Activated CD4-positive, alpha-beta T cell treated with anti-CD3 and anti-CD28 coated beads, Interleukin-2, amount 10 ng/mL, durations not matched to agents 24 days and 14 days (primary cell): ENCODE measurements around the gene PPP1R17. TPM values are rescaled to one million over a fixed set of nuclear protein-coding genes. Genes with fewer than 3 reads are reported as not detected.

Source experiments
- DNase-seq: peaks from one replicate; pipeline ENCODE4 v3.0.0; 2022
- H3K27ac Mint-ChIP-seq: one replicate; pipeline ENCODE4 v1.8.0; 2022; ENCODE audit warnings: mild to moderate bottlenecking, mixed read lengths
- H3K27me3 Mint-ChIP-seq: one replicate; pipeline ENCODE4 v1.8.0; 2022; ENCODE audit warnings: mixed read lengths
- H3K36me3 Mint-ChIP-seq: one replicate; pipeline ENCODE4 v1.8.0; 2022; ENCODE audit warnings: low read depth, mild to moderate bottlenecking, mixed read lengths
- H3K4me1 Mint-ChIP-seq: one replicate; pipeline ENCODE4 v1.8.0; 2021; ENCODE audit warnings: mixed read lengths
- H3K4me3 Mint-ChIP-seq: one replicate; pipeline ENCODE4 v1.8.0; 2022; ENCODE audit warnings: mild to moderate bottlenecking, moderate library complexity, mixed read lengths
- H3K9me3 Mint-ChIP-seq: one replicate; pipeline ENCODE4 v1.8.0; 2021; ENCODE audit warnings: mixed read lengths
- intact Hi-C: fragments of 100-400 bp; cut with micrococcal nuclease; formaldehyde crosslinking; loops from one replicate; pipeline ENCODE4 v1.15.1; 2023
- total RNA-seq: library from RNA; stranded (reverse); gene quantifications from 2 replicates; pipeline ENCODE4 v1.2.3, GENCODE V29; 2022

Gene PPP1R17
- total RNA-seq, 1 donor from 2014 or later = not detected

DNA sequence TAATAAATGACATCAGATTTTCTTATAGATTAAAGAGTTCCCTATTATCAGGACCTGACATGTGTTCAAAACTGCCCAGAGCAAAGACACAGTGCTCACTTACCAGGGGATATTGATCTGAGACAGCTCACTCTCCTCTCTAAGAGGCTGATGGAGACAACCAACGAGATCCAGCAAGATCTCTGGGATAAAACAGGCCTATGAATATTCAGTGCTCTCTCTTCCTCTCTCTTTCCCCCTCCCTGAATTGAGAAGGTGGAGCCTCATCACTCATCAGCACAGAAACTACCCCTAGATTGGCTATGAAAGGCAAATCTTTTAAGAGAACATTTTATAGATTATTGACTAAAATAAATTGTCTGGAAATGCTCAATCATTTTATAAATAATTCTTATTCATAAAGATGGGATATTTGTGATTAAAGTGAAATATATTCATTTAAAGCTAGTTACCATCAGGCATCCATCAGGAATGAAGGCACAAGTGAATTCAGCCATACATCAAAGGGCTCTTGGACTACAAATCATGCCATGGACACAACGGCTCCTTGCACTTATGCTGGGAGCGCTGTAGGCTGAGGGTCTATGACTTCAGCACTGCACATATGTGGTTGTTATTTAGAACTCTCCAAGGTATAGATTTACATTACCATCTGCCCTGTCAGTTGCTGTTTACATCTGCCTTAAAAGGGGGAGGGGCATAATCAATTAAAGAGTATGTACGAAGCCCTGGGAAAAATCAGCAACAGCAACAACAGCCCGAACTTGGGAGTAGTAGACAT is 3.4 kb upstream of the PPP1R17 start:
- Mint-ChIP-seq H3K36me3 (no peaks in the 10 kb centered on the region), H3K4me1 (no peaks in the 10 kb centered on the region), H3K27ac (no peak overlapping the region), H3K9me3 (no peaks in the 10 kb centered on the region), H3K27me3 (no peaks in the 10 kb centered on the region), H3K4me3 (no peak overlapping the region)
- no peak for DNase-seq
- intact Hi-C loops = no loop called here

DNA sequence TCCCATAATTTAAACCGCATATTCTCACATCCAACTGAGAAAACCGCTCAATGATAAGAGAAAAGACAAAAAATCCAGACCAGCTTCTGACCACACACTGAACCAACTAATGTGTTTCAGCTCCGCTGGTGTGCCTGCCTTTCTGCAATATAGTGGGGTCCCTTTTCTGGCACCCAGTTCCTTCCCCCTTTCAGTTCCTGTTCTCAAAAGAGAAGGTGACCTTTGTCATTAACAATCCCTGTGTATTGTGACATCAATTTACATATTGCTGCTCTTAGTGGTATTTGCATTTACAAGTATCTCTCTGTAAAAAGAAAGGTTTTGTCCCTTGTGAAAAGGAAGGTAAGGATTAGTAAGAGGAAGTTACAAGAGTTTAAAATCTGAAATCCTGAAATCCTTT is 1.4 kb downstream of the PPP1R17 start:
- Mint-ChIP-seq H3K27me3 (no peaks in the 10 kb centered on the region), H3K27ac (no peak overlapping the region), H3K4me1 (no peaks in the 10 kb centered on the region), H3K36me3 (no peaks in the 10 kb centered on the region), H3K4me3 (no peak overlapping the region), H3K9me3 (no peaks in the 10 kb centered on the region)
- intact Hi-C loops = no loop called here
- DNase-seq = no peak

DNA sequence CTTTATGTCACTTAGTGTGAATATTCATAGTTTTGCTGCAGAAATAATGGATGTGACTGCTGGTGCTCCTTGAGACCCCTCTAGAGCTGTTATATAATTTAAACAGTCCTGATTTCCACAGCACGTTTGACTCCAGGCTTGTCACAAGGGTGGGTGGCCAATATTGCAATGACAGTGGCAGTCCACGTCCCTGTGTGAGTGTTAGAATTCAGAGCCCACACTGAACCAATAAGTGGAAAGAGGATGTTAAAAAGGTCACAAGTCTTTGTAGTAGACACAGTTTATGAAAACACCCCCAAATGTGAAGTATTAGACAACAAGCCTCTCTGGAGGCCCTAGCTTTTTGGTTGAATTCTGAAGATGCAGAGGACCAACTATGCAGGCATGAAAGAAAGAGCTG is 2.0 kb downstream of the PPP1R17 start:
- intact Hi-C loops = no loop called here
- no peak for DNase-seq
- Mint-ChIP-seq H3K4me1 (no peaks in the 10 kb centered on the region), H3K9me3 (no peaks in the 10 kb centered on the region), H3K4me3 (no peak overlapping the region), H3K27ac (no peak overlapping the region), H3K36me3 (no peaks in the 10 kb centered on the region), H3K27me3 (no peaks in the 10 kb centered on the region)

DNA sequence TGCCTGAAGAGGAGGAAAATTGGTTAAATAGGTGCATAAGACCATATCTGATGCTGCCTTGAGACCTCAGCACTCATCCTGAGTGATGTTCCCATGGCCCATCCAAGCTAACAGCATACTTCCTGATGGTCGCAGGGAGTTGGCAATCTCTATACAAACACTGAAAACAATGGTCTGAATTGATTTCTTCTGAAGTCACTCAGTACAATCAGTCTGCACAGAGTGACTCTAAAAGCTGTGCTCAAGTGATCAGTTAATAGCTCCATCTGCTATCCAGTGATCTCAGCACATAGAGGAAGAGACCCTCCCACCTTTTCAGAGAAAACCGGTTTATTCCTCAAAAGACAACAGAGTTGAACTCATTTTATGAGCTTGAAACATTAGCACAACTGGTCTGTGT is 3.9 kb downstream of the PPP1R17 start:
- Mint-ChIP-seq H3K4me3 (no peak overlapping the region), H3K9me3 (no peaks in the 10 kb centered on the region), H3K27me3 (no peaks in the 10 kb centered on the region), H3K36me3 (no peaks in the 10 kb centered on the region), H3K27ac (no peak overlapping the region), H3K4me1 (no peaks in the 10 kb centered on the region)
- DNase-seq = no peak
- intact Hi-C loops = no loop called here

DNA sequence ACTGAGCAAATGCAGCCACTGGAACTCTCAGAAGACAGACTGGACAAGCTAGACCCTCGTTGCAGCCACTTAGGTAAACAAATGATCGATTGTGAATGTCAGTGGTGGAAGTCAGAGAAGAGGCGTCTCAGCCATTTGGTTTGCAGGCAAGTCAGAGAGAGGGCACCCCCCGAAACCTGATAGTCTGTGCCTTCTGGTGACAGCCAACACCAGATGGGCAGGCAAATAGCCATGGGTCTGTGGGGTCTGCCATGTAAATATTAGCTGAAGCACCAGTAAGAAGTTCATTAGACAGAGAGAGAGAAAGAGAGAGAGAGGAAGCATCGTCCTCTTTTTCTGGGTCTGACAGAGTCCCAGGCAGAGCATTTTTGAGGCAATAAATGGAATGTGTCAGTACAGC is 5.4 kb downstream of the PPP1R17 start:
- intact Hi-C loops = no loop called here

DNA sequence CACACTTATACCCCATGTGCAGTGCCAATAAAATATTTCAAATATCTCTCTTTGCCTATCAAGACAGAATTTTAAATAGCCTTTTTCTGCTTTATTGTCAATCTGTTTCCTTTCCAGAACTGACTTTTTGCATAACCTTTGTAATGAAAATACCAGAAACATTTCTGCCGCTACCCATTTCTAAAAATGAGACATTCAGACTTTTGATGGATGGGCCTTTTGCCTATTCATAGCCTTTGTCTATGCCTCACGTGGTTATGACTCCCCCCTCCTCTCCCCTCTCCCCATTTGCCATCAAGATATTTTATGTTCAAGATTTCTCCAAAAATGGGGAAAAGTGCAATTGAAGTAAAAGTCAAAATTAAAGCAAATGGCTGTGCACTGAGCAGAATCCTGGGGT is 5.9 kb downstream of the PPP1R17 start:
- H3K27ac Mint-ChIP-seq = no peak overlapping the region
- H3K4me1 Mint-ChIP-seq = no peaks in the 10 kb centered on the region
- H3K36me3 Mint-ChIP-seq = no peaks in the 10 kb centered on the region
- no peak overlapping the region for H3K4me3 Mint-ChIP-seq
- H3K9me3 Mint-ChIP-seq = no peaks in the 10 kb centered on the region
- no peak for DNase-seq
- intact Hi-C loops = no loop called here
- H3K27me3 Mint-ChIP-seq = no peaks in the 10 kb centered on the region

More for the DNA sequence above, 5.4 kb downstream of the PPP1R17 start:
- Mint-ChIP-seq H3K27me3 (no peaks in the 10 kb centered on the region), H3K4me1 (no peaks in the 10 kb centered on the region), H3K27ac (no peak overlapping the region), H3K4me3 (no peak overlapping the region), H3K9me3 (no peaks in the 10 kb centered on the region), H3K36me3 (no peaks in the 10 kb centered on the region)
- no peak for DNase-seq

DNA sequence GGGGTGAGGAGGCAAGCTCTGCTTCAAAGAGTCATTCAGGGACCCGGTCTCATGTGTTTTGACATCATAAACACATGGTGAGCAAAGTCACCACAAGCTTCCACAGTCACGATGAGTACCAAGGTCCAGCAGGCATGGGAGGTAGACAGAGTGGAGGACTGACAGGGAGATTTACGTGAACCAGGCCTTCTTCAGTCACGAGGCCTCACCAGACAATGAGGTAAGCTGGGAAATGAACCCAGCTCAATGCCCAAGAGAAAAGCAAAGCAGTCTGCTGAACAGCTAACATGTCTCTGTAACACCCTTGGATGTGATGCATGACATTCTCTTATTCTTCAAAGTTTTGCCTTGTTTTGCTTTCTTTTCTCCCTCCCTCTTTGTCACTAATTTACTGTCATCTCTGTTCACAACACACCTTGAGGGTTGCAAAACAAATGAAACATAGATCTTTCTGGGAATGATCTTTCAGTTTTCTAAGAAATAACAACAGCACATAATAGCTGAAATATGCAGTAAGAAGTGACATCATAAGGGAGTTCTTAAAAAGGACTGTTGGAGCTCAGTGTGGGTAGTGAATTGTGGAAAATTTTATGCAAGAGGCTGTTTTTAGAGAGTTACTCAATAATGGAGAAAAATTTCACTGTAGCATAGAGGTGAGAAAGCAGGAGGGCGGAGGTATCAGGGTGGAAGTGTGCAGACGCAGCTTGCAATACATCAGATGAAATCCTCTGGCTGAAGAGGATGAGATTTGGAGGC is 9.0 kb downstream of the PPP1R17 start:
- Mint-ChIP-seq H3K36me3 (no peaks in the 10 kb centered on the region), H3K4me1 (no peaks in the 10 kb centered on the region), H3K27me3 (no peaks in the 10 kb centered on the region), H3K27ac (no peak overlapping the region), H3K4me3 (no peak overlapping the region), H3K9me3 (no peaks in the 10 kb centered on the region)
- intact Hi-C loops = no loop called here
- DNase-seq = no peak

DNA sequence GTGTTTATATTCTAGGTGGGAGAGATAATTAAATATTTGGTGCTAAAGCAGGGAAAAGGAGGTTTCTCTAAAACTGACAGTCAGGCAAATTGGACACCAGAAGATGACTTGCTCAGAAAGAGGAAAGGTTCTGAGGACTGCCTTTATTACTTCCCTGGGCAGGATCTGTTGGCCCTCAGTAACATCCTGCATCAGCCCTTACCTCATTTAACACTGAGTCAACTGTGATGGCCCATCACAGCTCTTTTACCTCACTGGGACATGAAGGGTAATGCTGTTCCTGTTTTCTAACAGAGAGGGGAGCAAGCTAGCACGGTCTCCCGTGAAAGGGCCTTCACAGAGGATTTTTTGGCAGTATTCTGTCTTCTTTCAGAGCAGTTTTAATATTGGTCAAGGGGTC is 12.0 kb downstream of the PPP1R17 start:
- Mint-ChIP-seq H3K27ac (no peak overlapping the region), H3K27me3 (no peaks in the 10 kb centered on the region), H3K36me3 (no peaks in the 10 kb centered on the region), H3K4me1 (no peaks in the 10 kb centered on the region), H3K9me3 (no peaks in the 10 kb centered on the region), H3K4me3 (no peak overlapping the region)
- no peak for DNase-seq
- intact Hi-C loops = no loop called here

DNA sequence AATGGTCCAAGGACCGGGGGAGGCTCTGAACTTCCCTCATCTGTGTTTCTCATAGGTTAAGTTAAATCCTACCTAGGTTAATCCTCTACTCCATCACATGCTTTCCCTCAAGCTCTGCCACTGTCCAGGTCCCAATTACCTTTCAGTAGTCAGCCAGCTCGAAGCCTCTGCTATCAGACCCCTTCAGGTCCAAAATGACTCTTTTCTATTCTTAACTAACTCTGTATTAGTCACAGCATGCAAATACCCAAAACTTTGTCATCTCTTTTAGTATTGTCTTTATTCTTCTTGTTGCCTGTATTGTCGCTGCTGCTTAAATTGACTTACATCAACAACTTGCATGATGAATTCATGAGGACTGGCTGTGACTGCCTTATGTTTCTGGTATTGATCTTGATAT is 15.3 kb downstream of the PPP1R17 start:
- Mint-ChIP-seq H3K27me3 (no peaks in the 10 kb centered on the region), H3K9me3 (no peaks in the 10 kb centered on the region), H3K4me3 (no peak overlapping the region), H3K27ac (no peak overlapping the region), H3K36me3 (no peaks in the 10 kb centered on the region), H3K4me1 (no peaks in the 10 kb centered on the region)
- no peak for DNase-seq
- intact Hi-C loops = no loop called here

DNA sequence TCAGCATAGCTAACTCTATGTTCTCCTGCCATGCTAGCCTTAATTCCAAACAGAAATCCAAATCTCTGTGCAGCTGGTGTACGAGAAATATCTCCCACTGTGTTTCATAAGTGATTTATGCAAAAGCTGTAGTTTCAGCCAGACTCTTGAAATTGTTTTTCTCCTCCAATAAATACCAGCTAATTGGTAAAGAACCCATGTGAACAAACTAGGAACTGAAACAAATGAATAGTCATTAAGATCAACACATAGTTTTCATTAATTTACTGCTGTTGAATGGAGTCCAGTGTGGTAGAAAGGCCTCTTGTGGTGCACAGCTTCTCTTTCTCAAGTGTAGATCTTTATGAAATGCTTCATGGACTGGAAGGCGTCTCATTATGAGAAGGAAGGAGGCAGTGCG is 18.4 kb downstream of the PPP1R17 start:
- no peak overlapping the region for H3K27ac Mint-ChIP-seq
- H3K9me3 Mint-ChIP-seq = no peaks in the 10 kb centered on the region
- intact Hi-C loops = no loop called here
- no peak for DNase-seq
- no peaks in the 10 kb centered on the region for H3K36me3 Mint-ChIP-seq
- no peaks in the 10 kb centered on the region for H3K4me1 Mint-ChIP-seq
- H3K27me3 Mint-ChIP-seq = no peaks in the 10 kb centered on the region
- H3K4me3 Mint-ChIP-seq = no peak overlapping the region

DNA sequence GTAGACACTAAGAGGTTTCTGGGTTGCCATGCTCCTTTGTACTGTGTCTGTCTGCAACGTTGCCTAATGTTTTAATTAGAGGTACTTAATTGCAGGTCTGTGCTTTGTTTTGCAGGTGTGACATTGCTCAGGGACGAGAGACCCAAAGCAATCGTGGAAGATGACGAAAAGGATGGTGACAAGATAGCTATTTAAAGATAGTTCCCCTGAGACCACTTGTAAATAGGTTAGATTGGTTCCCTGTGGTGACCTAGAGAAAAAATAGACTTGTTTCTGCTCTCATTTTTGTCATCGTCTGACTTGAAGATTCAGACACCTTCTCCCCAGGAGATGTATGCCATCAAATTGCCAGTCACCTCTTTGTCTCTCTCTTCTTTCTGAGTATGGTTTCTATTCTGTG is 20.1 kb downstream of the PPP1R17 start:
- Mint-ChIP-seq H3K9me3 (no peaks in the 10 kb centered on the region), H3K27ac (no peak overlapping the region), H3K4me3 (no peak overlapping the region), H3K4me1 (no peaks in the 10 kb centered on the region), H3K36me3 (no peaks in the 10 kb centered on the region), H3K27me3 (no peaks in the 10 kb centered on the region)
- intact Hi-C loops = no loop called here
- DNase-seq = no peak

DNA sequence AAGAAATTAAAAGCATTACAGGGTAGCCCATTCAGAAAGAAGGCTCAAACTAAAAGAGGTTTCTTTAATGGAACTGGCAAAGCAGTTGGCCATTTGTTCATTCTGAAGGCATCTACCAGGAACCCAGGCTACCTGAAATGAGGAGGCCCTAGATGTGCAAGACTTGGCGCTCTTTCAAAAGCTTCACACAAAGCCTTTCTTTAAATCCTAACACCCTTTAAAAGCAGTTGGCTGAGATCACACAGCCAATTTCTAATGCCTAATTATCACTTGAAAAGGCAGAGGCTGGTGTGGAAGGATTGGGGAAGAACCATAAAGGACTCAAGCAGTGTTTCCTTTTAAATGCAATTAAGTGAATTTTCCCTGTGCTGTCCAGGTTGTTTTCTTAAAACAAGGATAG is 23.2 kb downstream of the PPP1R17 start:
- H3K9me3 Mint-ChIP-seq = no peaks in the 10 kb centered on the region
- H3K36me3 Mint-ChIP-seq = no peaks in the 10 kb centered on the region
- DNase-seq = no peak
- no peaks in the 10 kb centered on the region for H3K27me3 Mint-ChIP-seq
- intact Hi-C loops = no loop called here
- H3K27ac Mint-ChIP-seq = no peak overlapping the region
- no peak overlapping the region for H3K4me3 Mint-ChIP-seq
- H3K4me1 Mint-ChIP-seq = no peaks in the 10 kb centered on the region

DNA sequence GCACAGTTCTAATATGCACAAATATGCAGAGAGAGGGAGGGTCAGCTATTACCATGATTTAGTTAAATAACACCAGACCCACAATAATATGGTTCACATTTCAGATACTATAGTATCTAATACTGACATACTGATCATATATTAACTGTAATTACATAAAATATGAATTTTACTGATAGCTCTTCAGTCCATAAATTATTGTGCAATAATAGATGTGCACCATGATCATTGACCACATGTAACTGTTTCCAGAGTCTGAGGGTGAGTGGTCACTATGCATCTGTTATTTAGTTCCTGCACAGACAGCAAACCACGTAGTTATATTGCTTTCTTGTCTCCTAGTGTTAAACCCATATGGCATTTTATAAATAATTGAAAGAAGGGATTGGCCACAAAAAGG is 29.3 kb downstream of the PPP1R17 start:
- H3K4me1 Mint-ChIP-seq = no peaks in the 10 kb centered on the region
- intact Hi-C loops = no loop called here
- no peaks in the 10 kb centered on the region for H3K9me3 Mint-ChIP-seq
- no peak for DNase-seq
- no peak overlapping the region for H3K4me3 Mint-ChIP-seq
- no peaks in the 10 kb centered on the region for H3K36me3 Mint-ChIP-seq
- H3K27ac Mint-ChIP-seq = no peak overlapping the region
- H3K27me3 Mint-ChIP-seq = no peaks in the 10 kb centered on the region

DNA sequence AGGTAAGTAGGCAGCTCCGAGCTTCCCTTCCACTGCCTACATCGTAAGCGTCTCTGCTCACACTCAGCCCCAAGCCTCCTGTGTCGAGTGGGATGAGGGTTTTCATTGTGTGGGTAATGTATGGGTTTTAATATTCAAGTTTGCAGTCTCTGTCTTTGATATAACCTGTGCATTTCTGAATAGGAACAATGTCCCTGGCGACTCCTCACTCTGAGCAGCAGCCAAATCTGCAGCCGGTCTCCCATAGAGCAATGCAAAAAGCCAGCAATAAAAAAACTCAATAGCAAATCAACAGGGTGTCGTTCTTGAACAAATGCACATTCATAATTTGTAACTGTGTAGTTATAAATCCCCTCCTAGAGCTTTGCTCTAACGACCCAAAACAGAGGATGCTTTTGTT is 33.4 kb downstream of the PPP1R17 start:
- no peak for DNase-seq
- no peak overlapping the region for H3K27ac Mint-ChIP-seq
- H3K27me3 Mint-ChIP-seq = no peaks in the 10 kb centered on the region
- H3K9me3 Mint-ChIP-seq = no peaks in the 10 kb centered on the region
- no peak overlapping the region for H3K4me3 Mint-ChIP-seq
- intact Hi-C loops = no loop called here
- H3K4me1 Mint-ChIP-seq = no peaks in the 10 kb centered on the region
- H3K36me3 Mint-ChIP-seq = no peaks in the 10 kb centered on the region

DNA sequence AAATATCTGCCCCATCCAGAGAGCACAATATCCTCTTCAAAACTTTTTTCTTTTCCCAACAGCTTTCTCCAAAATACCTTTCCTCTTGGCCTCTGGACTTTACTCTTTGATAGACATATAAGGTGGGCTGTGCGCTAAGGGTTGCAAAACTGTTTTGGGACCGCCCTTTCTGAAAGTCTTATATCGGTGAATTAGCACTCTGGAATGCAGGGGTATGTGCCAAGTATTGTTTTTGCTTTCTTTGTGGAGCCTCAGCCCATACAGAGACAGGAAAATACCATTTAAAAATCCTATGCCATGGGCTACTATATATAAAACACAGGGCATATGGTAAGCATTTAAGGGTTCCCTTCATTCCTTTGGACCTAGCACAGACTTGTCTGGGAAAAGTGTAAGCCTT is 37.7 kb downstream of the PPP1R17 start:
- no peaks in the 10 kb centered on the region for H3K27me3 Mint-ChIP-seq
- intact Hi-C loops = no loop called here
- H3K36me3 Mint-ChIP-seq = no peaks in the 10 kb centered on the region
- H3K4me1 Mint-ChIP-seq = no peaks in the 10 kb centered on the region
- DNase-seq = no peak
- H3K27ac Mint-ChIP-seq = no peak overlapping the region
- no peak overlapping the region for H3K4me3 Mint-ChIP-seq
- no peaks in the 10 kb centered on the region for H3K9me3 Mint-ChIP-seq
